AG04449 (cell line): ENCODE measurements around the gene DNAJC4.

ENCODE experiments used
- CTCF ChIA-PET: fragments of 350-600 bp; formaldehyde crosslinking; extraction: SDS; loops from one replicate; lab custom pipeline; 2021; ENCODE audit warnings: antibody characterized with exemption; lab: Yijun Ruan, JAX
- POLR2A ChIA-PET: fragments of 400-600, 350-600 bp; formaldehyde crosslinking; extraction: SDS; loops from one replicate; lab custom pipeline; 2020; ENCODE audit warnings: antibody characterized with exemption, inconsistent platforms; lab: Yijun Ruan, JAX
- DNase-seq: peaks from one replicate; pipeline ENCODE4 v3.0.0-alpha.2; 2010; ENCODE audit warnings: low read depth, low spot score
- H3K4me3 ChIP-seq: 2 replicates; pipeline ENCODE4 v1.5.1; 2011; ENCODE audit warnings: low read depth, mild to moderate bottlenecking, control low read depth, low read length
- TF ChIP-seq, protein P1 (sequence below): IDR thresholded peaks from one replicate; pipeline ENCODE4 v1.5.1; 2011; ENCODE audit warnings: mild to moderate bottlenecking, moderate library complexity, low read length, control low read depth, inconsistent platforms; ENCODE audit not compliant: insufficient read depth; ENCODE audit errors: missing control alignments

The DNAJC4 gene

DNA sequence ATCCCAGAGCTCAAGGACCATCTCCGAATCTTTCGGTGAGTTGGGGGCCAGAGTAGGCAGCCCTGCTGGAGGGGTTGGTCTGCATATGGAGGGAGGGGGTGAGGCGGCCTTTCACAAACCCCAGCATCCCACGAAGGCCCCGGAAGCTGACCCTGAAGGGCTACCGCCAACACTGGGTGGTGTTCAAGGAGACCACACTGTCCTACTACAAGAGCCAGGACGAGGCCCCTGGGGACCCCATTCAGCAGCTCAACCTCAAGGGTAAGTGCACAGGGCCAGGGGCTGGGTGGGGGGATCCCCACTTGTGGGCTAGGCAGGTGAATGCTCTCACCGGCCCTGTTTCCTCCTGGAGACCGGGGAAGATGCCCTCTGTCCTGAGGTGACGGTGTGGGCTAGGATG is 10.6 kb upstream of the DNAJC4 start:
- no peak for DNase-seq
- TF ChIP-seq, protein P1, sequence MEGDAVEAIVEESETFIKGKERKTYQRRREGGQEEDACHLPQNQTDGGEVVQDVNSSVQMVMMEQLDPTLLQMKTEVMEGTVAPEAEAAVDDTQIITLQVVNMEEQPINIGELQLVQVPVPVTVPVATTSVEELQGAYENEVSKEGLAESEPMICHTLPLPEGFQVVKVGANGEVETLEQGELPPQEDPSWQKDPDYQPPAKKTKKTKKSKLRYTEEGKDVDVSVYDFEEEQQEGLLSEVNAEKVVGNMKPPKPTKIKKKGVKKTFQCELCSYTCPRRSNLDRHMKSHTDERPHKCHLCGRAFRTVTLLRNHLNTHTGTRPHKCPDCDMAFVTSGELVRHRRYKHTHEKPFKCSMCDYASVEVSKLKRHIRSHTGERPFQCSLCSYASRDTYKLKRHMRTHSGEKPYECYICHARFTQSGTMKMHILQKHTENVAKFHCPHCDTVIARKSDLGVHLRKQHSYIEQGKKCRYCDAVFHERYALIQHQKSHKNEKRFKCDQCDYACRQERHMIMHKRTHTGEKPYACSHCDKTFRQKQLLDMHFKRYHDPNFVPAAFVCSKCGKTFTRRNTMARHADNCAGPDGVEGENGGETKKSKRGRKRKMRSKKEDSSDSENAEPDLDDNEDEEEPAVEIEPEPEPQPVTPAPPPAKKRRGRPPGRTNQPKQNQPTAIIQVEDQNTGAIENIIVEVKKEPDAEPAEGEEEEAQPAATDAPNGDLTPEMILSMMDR, result no peak
- CTCF ChIA-PET, result interaction anchor here (1.2 to 9.1 kb wide), 2 partner anchors 15 to 32 kb away, joined by 3 to 86 read pairs; partner anchors contain the start of gene FERMT3
- POLR2A ChIA-PET, result interaction anchor here (0.7 kb wide), 1 partner anchor 58 kb away, joined by 3 read pairs; no protein-coding TSS in a partner anchor
- H3K4me3 ChIP-seq, result no peak overlapping the region

DNA sequence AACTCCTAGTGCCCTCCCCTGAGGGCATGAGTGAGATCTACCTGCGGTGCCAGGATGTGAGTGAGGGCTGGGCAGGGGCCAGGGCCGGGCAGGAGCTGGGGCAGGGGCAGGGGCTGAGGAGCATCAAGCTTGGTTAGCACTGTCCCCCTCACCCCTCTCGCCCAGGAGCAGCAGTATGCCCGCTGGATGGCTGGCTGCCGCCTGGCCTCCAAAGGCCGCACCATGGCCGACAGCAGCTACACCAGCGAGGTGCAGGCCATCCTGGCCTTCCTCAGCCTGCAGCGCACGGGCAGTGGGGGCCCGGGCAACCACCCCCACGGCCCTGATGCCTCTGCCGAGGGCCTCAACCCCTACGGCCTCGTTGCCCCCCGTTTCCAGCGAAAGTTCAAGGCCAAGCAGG is 10.1 kb upstream of the DNAJC4 start:
- no peak overlapping the region for H3K4me3 ChIP-seq
- ChIA-PET POLR2A (no interaction called here), CTCF (interaction anchor here (1.2 to 9.1 kb wide), 2 partner anchors 15 to 32 kb away, joined by 3 to 86 read pairs; partner anchors contain the start of gene FERMT3)
- TF ChIP-seq, protein P1, result no peak
- DNase-seq, result no peak

- ChIA-PET CTCF (interaction anchor here (1.2 to 9.1 kb wide), 2 partner anchors 16 to 31 kb away, joined by 3 to 86 read pairs; partner anchors contain the start of gene FERMT3), POLR2A (no interaction called here)
- TF ChIP-seq, protein P1, result no peak
- no peak overlapping the region for H3K4me3 ChIP-seq
- DNase-seq, result no peak
Measured at GRCh38 chr11:64220798-64221197, 9.6 kb upstream of the DNAJC4 start.

- ChIA-PET CTCF (interaction anchor here (0.5 to 5.2 kb wide), 3 partner anchors 15 to 82 kb away, joined by 3 to 56 read pairs (median 10); partner anchors contain the start of gene FERMT3), POLR2A (no interaction called here)
- DNase-seq, result no peak
- H3K4me3 ChIP-seq, result no peak overlapping the region
- TF ChIP-seq, protein P1, result no peak
Measured at GRCh38 chr11:64222651-64223000, 7.7 kb upstream of the DNAJC4 start.

DNA sequence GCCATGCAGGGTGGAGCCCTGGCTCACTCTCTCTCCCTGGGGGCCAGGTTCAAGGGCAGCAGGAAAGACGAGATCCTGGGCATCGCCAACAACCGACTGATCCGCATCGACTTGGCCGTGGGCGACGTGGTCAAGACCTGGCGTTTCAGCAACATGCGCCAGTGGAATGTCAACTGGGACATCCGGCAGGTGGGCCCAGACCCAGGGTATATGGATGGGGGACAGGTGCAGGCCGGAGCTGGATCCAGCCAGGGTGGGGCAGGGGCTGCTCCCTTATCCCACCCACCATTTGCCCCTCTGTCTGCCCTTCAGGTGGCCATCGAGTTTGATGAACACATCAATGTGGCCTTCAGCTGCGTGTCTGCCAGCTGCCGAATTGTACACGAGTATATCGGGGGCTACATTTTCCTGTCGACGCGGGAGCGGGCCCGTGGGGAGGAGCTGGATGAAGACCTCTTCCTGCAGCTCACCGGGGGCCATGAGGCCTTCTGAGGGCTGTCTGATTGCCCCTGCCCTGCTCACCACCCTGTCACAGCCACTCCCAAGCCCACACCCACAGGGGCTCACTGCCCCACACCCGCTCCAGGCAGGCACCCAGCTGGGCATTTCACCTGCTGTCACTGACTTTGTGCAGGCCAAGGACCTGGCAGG is 7.2 kb upstream of the DNAJC4 start:
- no peak for DNase-seq
- no peak overlapping the region for H3K4me3 ChIP-seq
- TF ChIP-seq, protein P1, result no peak
- ChIA-PET POLR2A (no interaction called here), CTCF (interaction anchor here (0.5 to 5.2 kb wide), 6 partner anchors 11 to 81 kb away, joined by 3 to 56 read pairs (median 5); partner anchors contain the start of gene FERMT3)

- ChIA-PET POLR2A (no interaction called here), CTCF (interaction anchor here (1.0 to 5.2 kb wide), 4 partner anchors 12 to 80 kb away, joined by 3 to 56 read pairs (median 8); partner anchors contain the start of gene FERMT3)
- TF ChIP-seq, protein P1, result no peak
- DNase-seq, result no peak
- no peak overlapping the region for H3K4me3 ChIP-seq
Measured at GRCh38 chr11:64224151-64224890, 6.0 kb upstream of the DNAJC4 start.
